K562 (cell line): ENCODE measurements around the gene QRFPR. TPM values are rescaled to one million over a fixed set of nuclear protein-coding genes. Genes with fewer than 3 reads are reported as not detected.

ENCODE experiments used
- ATAC-seq: fragments of 200-7000 bp; cut with Tn5 transposase; 3 replicates; pipeline ENCODE4 v1.9.1; 2020; ENCODE audit warnings: moderate library complexity
- BruUV-seq: library from RNA; stranded (reverse); fragments of 400-500 nt; replicated peaks from 2 replicates; lab custom pipeline; 2021; lab: Mats Ljungman, UMichigan
- CTCF ChIA-PET: fragments of 300-600 bp; formaldehyde crosslinking; extraction: SDS; loops from one replicate; lab custom pipeline; 2021; ENCODE audit warnings: low intra/inter-chr PET ratio; lab: Yijun Ruan, JAX
- POLR2A ChIA-PET: fragments of 300-600, 350-650 bp; sonication (Branson Sonifier 250); formaldehyde crosslinking; extraction: SDS; loops from one replicate; lab custom pipeline; 2021; ENCODE audit warnings: antibody characterized with exemption, inconsistent platforms; lab: Yijun Ruan, JAX
- DNase-seq, 4 experiments: peaks; one replicate each; pipeline versions ENCODE4 v3.0.0 to v3.0.0-alpha.2; 2011 to 2018; ENCODE audit warnings: low spot score in 3 of 4, mixed read lengths in 3 of 4; ENCODE audit errors: extremely low read depth in 1 of 4
- FAIRE-seq: peaks from 2 replicates; lab custom pipeline; 2011; peaks lifted over from hg19 to GRCh38; lab: Jason Lieb, UNC
- H2AFZ ChIP-seq: 2 replicates; pipeline ENCODE4 v1.6.0; 2011; ENCODE audit warnings: low read depth, low read length, control low read depth, inconsistent platforms
- H3K27ac ChIP-seq: fragments of 200-600 bp; 3 replicates; pipeline ENCODE4 v1.8.0; 2011; ENCODE audit warnings: low read depth, mild to moderate bottlenecking, control low read depth, inconsistent platforms, low read length, moderate library complexity, mixed read lengths; ENCODE audit errors: extremely low read depth
- H3K27me3 ChIP-seq, 2 experiments: fragments of 300-600 bp in 1 of 2; 2 replicates in 1 of 2; 3 replicates in 1 of 2; pipeline versions ENCODE4 v1.6.0 to v1.8.0; 2011; ENCODE audit warnings: inconsistent platforms in 2 of 2, low read length in 2 of 2, mild to moderate bottlenecking in 1 of 2, mixed read lengths in 1 of 2, moderate library complexity in 1 of 2; ENCODE audit not compliant: control insufficient read depth in 2 of 2, insufficient read depth in 2 of 2
- H3K36me3 ChIP-seq: fragments of 300-600 bp; 3 replicates; pipeline ENCODE4 v1.8.0; 2011; ENCODE audit warnings: mild to moderate bottlenecking, low read length, inconsistent platforms; ENCODE audit not compliant: control insufficient read depth, insufficient read depth
- H3K4me1 ChIP-seq, 2 experiments: fragments of 200-600 bp in 1 of 2; replicated peaks in 1 of 2; 2 replicates in 1 of 2; 3 replicates in 1 of 2; pipeline versions ENCODE4 v1.5.1 to v1.8.0; 2011; ENCODE audit warnings: inconsistent platforms in 2 of 2, low read length in 2 of 2, mild to moderate bottlenecking in 1 of 2, mixed read lengths in 1 of 2, moderate library complexity in 1 of 2; ENCODE audit not compliant: control insufficient read depth in 2 of 2, insufficient read depth in 2 of 2
- H3K4me2 ChIP-seq: 2 replicates; pipeline ENCODE4 v1.6.1; 2011; ENCODE audit warnings: low read length, control low read depth, inconsistent platforms, mixed read lengths; ENCODE audit not compliant: insufficient read depth
- H3K4me3 ChIP-seq: fragments of 200-600 bp; sonication (generic), shearing (Covaris generic); 2 replicates; pipeline ENCODE4 v1.5.1; 2016; ENCODE audit warnings: control low read depth, inconsistent platforms
- H3K79me2 ChIP-seq: fragments of 200-600 bp; 3 replicates; pipeline ENCODE4 v1.8.0; 2011; ENCODE audit warnings: low read length, inconsistent platforms; ENCODE audit not compliant: control insufficient read depth, insufficient read depth
- H3K9ac ChIP-seq, 2 experiments: 2 replicates each; pipeline versions ENCODE4 v1.6.0 to v1.6.1; 2011; ENCODE audit warnings: low read depth in 2 of 2, low read length in 2 of 2, control low read depth in 1 of 2, inconsistent platforms in 1 of 2, mild to moderate bottlenecking in 1 of 2, mixed read lengths in 1 of 2; ENCODE audit not compliant: insufficient read depth in 1 of 2
- H3K9me1 ChIP-seq: one replicate; pipeline ENCODE4 v1.6.0; 2011; ENCODE audit warnings: inconsistent platforms, mild to moderate bottlenecking, low read length, moderate library complexity; ENCODE audit not compliant: control insufficient read depth, insufficient read depth
- H3K9me3 ChIP-seq: replicated peaks from 2 replicates; pipeline ENCODE4 v1.5.1; 2011; ENCODE audit warnings: low read depth, low read length, inconsistent platforms; ENCODE audit not compliant: control insufficient read depth, insufficient read depth
- H4K20me1 ChIP-seq: replicated peaks from 2 replicates; pipeline ENCODE4 v1.6.1; 2011; ENCODE audit warnings: low read length, inconsistent platforms, mixed read lengths; ENCODE audit not compliant: control insufficient read depth, insufficient read depth
- FUS ChIP-seq: fragments of 200-400 bp; formaldehyde crosslinking; optimal IDR thresholded peaks from 2 replicates; pipeline ENCODE3; 2017; ENCODE audit warnings: low read depth, low read length
- ZNF197 ChIP-seq: fragments of 200-800 bp; sonication (Bioruptor generic); IDR thresholded peaks from 2 replicates; pipeline ENCODE4 v1.6.1; 2016; ENCODE audit warnings: low read depth, missing genetic modification characterization, missing compliant biosample characterization
- WGBS: fragments of 100-300 bp; shearing (Covaris generic); methylation state at CpG from one replicate; pipeline ENCODE4 v1.1.6; 2016; ENCODE audit warnings: low coverage, mixed read lengths; ENCODE audit not compliant: insufficient coverage; ENCODE audit errors: missing lambda C conversion rate; 5-methylcytosine and 5-hydroxymethylcytosine counted together
- in situ Hi-C: fragments of 300-500 bp; cut with MboI; formaldehyde crosslinking; loops from 4 replicates; pipeline ENCODE4 v1.15.0; 2018; ENCODE audit warnings: inconsistent platforms, mixed read lengths
- intact Hi-C: fragments of 100-400 bp; cut with micrococcal nuclease; formaldehyde crosslinking; loops from 2 replicates; pipeline ENCODE4 v1.14.2; 2022
- polyA plus RNA-seq, 8 experiments: library from polyadenylated mRNA; depleted of rRNA in 4 of 8; stranded (reverse) in 5 of 8; unstranded in 3 of 8; fragments of >200 nt; fragmentation: Nextera tagmentation in 2 of 8; fragmentation: Illumina TruSeq in 1 of 8; extraction: Ambion mirVana in 2 of 8; extraction: Trizol in 1 of 8; gene quantifications; 2 replicates each; pipeline versions ENCODE4 v1.2.1 to v1.2.3, GENCODE V29; 2011 to 2014; ENCODE audit warnings: inconsistent platforms in 1 of 8, missing spikeins in 1 of 8
- total RNA-seq, 7 experiments: library from RNA; depleted of rRNA in 6 of 7; stranded (reverse); fragments of >200 nt in 6 of 7; fragmentation: Illumina TruSeq in 2 of 7; extraction: Trizol in 2 of 7; gene quantifications; 2 replicates each; pipeline versions ENCODE4 v1.2.1 to v1.2.3, GENCODE V29; 2011 to 2021; ENCODE audit warnings: low replicate concordance in 1 of 7
- TF ChIP-seq, protein P1 (sequence below), 2 experiments: fragments of 450-650 bp in 1 of 2; IDR thresholded peaks; 2 replicates each; pipeline ENCODE4 v1.6.1; 2011 to 2017; ENCODE audit warnings: low read depth in 2 of 2, antibody characterized with exemption in 1 of 2, borderline replicate concordance in 1 of 2, low read length in 1 of 2, mild to moderate bottlenecking in 1 of 2, mixed read lengths in 1 of 2; ENCODE audit not compliant: control insufficient read depth in 1 of 2

The QRFPR gene
- total and polyA plus RNA-seq, 9 of the 15 experiments (the other 6 are each of a cell fraction or from before 2014, with no cell fraction given), result not detected

- intact Hi-C loops, result no loop called here
- Histone ChIP-seq H3K79me2 (no peaks in the 10 kb centered on the region), H4K20me1 (no peaks in the 10 kb centered on the region), H3K4me1 (no peaks in the 10 kb centered on the region), H2AFZ (no peak overlapping the region), H3K9ac (no peak overlapping the region), H3K4me3 (no peak overlapping the region), H3K9me3 (no peaks in the 10 kb centered on the region), H3K27ac (no peak overlapping the region), H3K36me3 (no peaks in the 10 kb centered on the region), H3K27me3 (no peaks in the 10 kb centered on the region), H3K9me1 (no peaks in the 10 kb centered on the region), H3K4me2 (no peak overlapping the region)
- DNase-seq (no peak), ATAC-seq (no peak), FAIRE-seq (no peak)
- CTCF ChIA-PET, result no interaction called here
- TF ChIP-seq ZNF197 (CRISPR knock-in tag) (no peak), FUS (no peak)
- TF ChIP-seq, protein P1, sequence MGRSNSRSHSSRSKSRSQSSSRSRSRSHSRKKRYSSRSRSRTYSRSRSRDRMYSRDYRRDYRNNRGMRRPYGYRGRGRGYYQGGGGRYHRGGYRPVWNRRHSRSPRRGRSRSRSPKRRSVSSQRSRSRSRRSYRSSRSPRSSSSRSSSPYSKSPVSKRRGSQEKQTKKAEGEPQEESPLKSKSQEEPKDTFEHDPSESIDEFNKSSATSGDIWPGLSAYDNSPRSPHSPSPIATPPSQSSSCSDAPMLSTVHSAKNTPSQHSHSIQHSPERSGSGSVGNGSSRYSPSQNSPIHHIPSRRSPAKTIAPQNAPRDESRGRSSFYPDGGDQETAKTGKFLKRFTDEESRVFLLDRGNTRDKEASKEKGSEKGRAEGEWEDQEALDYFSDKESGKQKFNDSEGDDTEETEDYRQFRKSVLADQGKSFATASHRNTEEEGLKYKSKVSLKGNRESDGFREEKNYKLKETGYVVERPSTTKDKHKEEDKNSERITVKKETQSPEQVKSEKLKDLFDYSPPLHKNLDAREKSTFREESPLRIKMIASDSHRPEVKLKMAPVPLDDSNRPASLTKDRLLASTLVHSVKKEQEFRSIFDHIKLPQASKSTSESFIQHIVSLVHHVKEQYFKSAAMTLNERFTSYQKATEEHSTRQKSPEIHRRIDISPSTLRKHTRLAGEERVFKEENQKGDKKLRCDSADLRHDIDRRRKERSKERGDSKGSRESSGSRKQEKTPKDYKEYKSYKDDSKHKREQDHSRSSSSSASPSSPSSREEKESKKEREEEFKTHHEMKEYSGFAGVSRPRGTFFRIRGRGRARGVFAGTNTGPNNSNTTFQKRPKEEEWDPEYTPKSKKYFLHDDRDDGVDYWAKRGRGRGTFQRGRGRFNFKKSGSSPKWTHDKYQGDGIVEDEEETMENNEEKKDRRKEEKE (IDR thresholded peaks at IDR 0.05; ENCODE audit: borderline replicate concordance in 1 of 2, control insufficient read depth in 1 of 2, low read depth in 2 of 2, low read length in 1 of 2), result no peak
- POLR2A ChIA-PET, result no interaction called here
- no TSS peak for BruUV-seq
- in situ Hi-C loops, result no loop called here
- 3% methylated on average over 2 of the region's 2 CpGs for WGBS
Observed at GRCh38 chr4:121339824-121340223, 41.0 kb downstream of the QRFPR start.
